Measurements from ENCODE around the gene TRIM73. TPM values are rescaled to one million over a fixed set of nuclear protein-coding genes. Genes with fewer than 3 reads are reported as not detected.
A peak's percentile ranks its signal among the peaks of the same experiment; 100 is the strongest.
"Not testable (repeated sequence)": the region's sequence is repeated elsewhere in the genome, so short reads cannot be mapped to it uniquely, and the experiment has no call there.

TRIM73 gene
- total RNA-seq, 2 donors from 2014 or later, result 2.2 to 2.5 TPM

- not testable (repeated sequence) for H3K27me3 ChIP-seq (replicated peaks; ENCODE audit: insufficient read depth); ATAC-seq (ENCODE audit: insufficient number of reproducible peaks, low FRiP score, low read depth); H3K4me3 ChIP-seq; H3K27ac ChIP-seq; H3K9me3 ChIP-seq; DNase-seq (ENCODE audit: low spot score); H3K4me1 ChIP-seq (ENCODE audit: control insufficient read depth in 1 of 2, low read depth in 2 of 2)
- peaks cover 24% of the 10 kb centered on the region for H3K36me3 ChIP-seq
Observed at GRCh38 chr7:75419693-75420092, 24.3 kb downstream of the TRIM73 start.

- not testable (repeated sequence) for H3K4me1 ChIP-seq (ENCODE audit: control insufficient read depth in 1 of 2, low read depth in 2 of 2); DNase-seq (ENCODE audit: low spot score); H3K27ac ChIP-seq; H3K27me3 ChIP-seq (replicated peaks; ENCODE audit: insufficient read depth); H3K9me3 ChIP-seq; H3K4me3 ChIP-seq; ATAC-seq (ENCODE audit: insufficient number of reproducible peaks, low FRiP score, low read depth)
- H3K36me3 ChIP-seq, result peaks cover 25% of the 10 kb centered on the region
Observed at GRCh38 chr7:75420152-75420551, 24.7 kb downstream of the TRIM73 start.

- H3K4me1 ChIP-seq (ENCODE audit: control insufficient read depth in 1 of 2, low read depth in 2 of 2); H3K27ac ChIP-seq; H3K27me3 ChIP-seq (replicated peaks; ENCODE audit: insufficient read depth); ATAC-seq (ENCODE audit: insufficient number of reproducible peaks, low FRiP score, low read depth); H3K4me3 ChIP-seq; H3K9me3 ChIP-seq; DNase-seq (ENCODE audit: low spot score): not testable (repeated sequence)
- peaks cover 25% of the 10 kb centered on the region for H3K36me3 ChIP-seq
Observed at GRCh38 chr7:75421798-75422710, 26.6 kb downstream of the TRIM73 start.

GRCh38 chr7:75423481-75423880 is 28.1 kb downstream of the TRIM73 start:
- H3K4me3 ChIP-seq; DNase-seq (ENCODE audit: low spot score); ATAC-seq (ENCODE audit: insufficient number of reproducible peaks, low FRiP score, low read depth); H3K27ac ChIP-seq; H3K27me3 ChIP-seq (replicated peaks; ENCODE audit: insufficient read depth); H3K9me3 ChIP-seq; H3K4me1 ChIP-seq (ENCODE audit: control insufficient read depth in 1 of 2, low read depth in 2 of 2): not testable (repeated sequence)
- H3K36me3 ChIP-seq, result peaks cover 29% of the 10 kb centered on the region

GRCh38 chr7:75439000-75439399 is 43.6 kb downstream of the TRIM73 start:
- not testable (repeated sequence) for H3K4me1 ChIP-seq (ENCODE audit: control insufficient read depth in 1 of 2, low read depth in 2 of 2); H3K4me3 ChIP-seq; H3K27me3 ChIP-seq (replicated peaks; ENCODE audit: insufficient read depth); ATAC-seq (ENCODE audit: insufficient number of reproducible peaks, low FRiP score, low read depth); H3K27ac ChIP-seq; DNase-seq (ENCODE audit: low spot score); H3K9me3 ChIP-seq
- H3K36me3 ChIP-seq, result peaks cover 44% of the 10 kb centered on the region

- DNase-seq (ENCODE audit: low spot score); H3K9me3 ChIP-seq; H3K4me1 ChIP-seq (ENCODE audit: control insufficient read depth in 1 of 2, low read depth in 2 of 2); H3K27ac ChIP-seq; H3K27me3 ChIP-seq (replicated peaks; ENCODE audit: insufficient read depth): not testable (repeated sequence)
- Histone ChIP-seq H3K4me3 (peak overlapping the region; percentile 87), H3K36me3 (peaks cover 28% of the 10 kb centered on the region)
- peak; percentile 22 for ATAC-seq (ENCODE audit: insufficient number of reproducible peaks, low FRiP score, low read depth)
Observed at GRCh38 chr7:75442101-75442464, 46.7 kb downstream of the TRIM73 start.

GRCh38 chr7:75442465-75443111 is 47.2 kb downstream of the TRIM73 start:
- peak; percentile 89 for ATAC-seq (ENCODE audit: insufficient number of reproducible peaks, low FRiP score, low read depth)
- Histone ChIP-seq H3K36me3 (peaks cover 24% of the 10 kb centered on the region), H3K4me3 (peak overlapping the region; percentile 87), H3K27ac (peak overlapping the region; percentile 75 to 76)
- DNase-seq (ENCODE audit: low spot score); H3K27me3 ChIP-seq (replicated peaks; ENCODE audit: insufficient read depth); H3K4me1 ChIP-seq (ENCODE audit: control insufficient read depth in 1 of 2, low read depth in 2 of 2); H3K9me3 ChIP-seq: not testable (repeated sequence)

GRCh38 chr7:75449946-75450345 is 54.5 kb downstream of the TRIM73 start:
- H3K9me3 ChIP-seq; H3K4me1 ChIP-seq (ENCODE audit: control insufficient read depth in 1 of 2, low read depth in 2 of 2); H3K4me3 ChIP-seq; DNase-seq (ENCODE audit: low spot score); ATAC-seq (ENCODE audit: insufficient number of reproducible peaks, low FRiP score, low read depth); H3K27me3 ChIP-seq (replicated peaks; ENCODE audit: insufficient read depth); H3K27ac ChIP-seq; H3K36me3 ChIP-seq: not testable (repeated sequence)

- not testable (repeated sequence) for H3K27ac ChIP-seq; H3K4me3 ChIP-seq; H3K9me3 ChIP-seq; H3K4me1 ChIP-seq (ENCODE audit: control insufficient read depth in 1 of 2, low read depth in 2 of 2); ATAC-seq (ENCODE audit: insufficient number of reproducible peaks, low FRiP score, low read depth); DNase-seq (ENCODE audit: low spot score); H3K27me3 ChIP-seq (replicated peaks; ENCODE audit: insufficient read depth); H3K36me3 ChIP-seq
- TF ChIP-seq CTCF (IDR thresholded peaks at IDR 0.05), result peak; percentile 41
Observed at GRCh38 chr7:75452494-75452955, 57.1 kb downstream of the TRIM73 start.

Data from thoracic aorta (tissue), 2 donors.